Liver (tissue), 9 donors: ENCODE results near the gene SIT1. TPM values are rescaled to one million over a fixed set of nuclear protein-coding genes. Genes with fewer than 3 reads are reported as not detected.

ENCODE experiments used
- DNase-seq: peaks from one replicate; pipeline ENCODE4 v3.0.0-alpha.2; 2017; ENCODE audit warnings: low spot score
- H3K27ac ChIP-seq, 2 donors: one replicate each; pipeline ENCODE4 v1.7.0; 2013; ENCODE audit warnings: inconsistent platforms in 2 of 2, low read length in 2 of 2, control low read depth in 1 of 2, low read depth in 1 of 2, mild to moderate bottlenecking in 1 of 2
- H3K27me3 ChIP-seq, 4 donors: one replicate each; pipeline versions ENCODE4 v1.6.1 to v1.7.0; 2013; ENCODE audit warnings: low read length in 3 of 4, inconsistent platforms in 1 of 4, mild to moderate bottlenecking in 1 of 4, moderate library complexity in 1 of 4; ENCODE audit not compliant: control insufficient read depth in 4 of 4, insufficient read depth in 4 of 4
- H3K36me3 ChIP-seq, 4 donors: one replicate each; pipeline versions ENCODE4 v1.6.1 to v1.7.0; 2013; ENCODE audit warnings: low read length in 3 of 4, mild to moderate bottlenecking in 3 of 4, low read depth in 1 of 4, moderate library complexity in 1 of 4; ENCODE audit not compliant: control insufficient read depth in 4 of 4, insufficient read depth in 3 of 4
- H3K4me1 ChIP-seq, 4 donors: one replicate each; pipeline versions ENCODE4 v1.6.1 to v1.7.0; 2013; ENCODE audit warnings: low read length in 3 of 4, mild to moderate bottlenecking in 3 of 4, moderate library complexity in 1 of 4; ENCODE audit not compliant: control insufficient read depth in 4 of 4, insufficient read depth in 4 of 4
- H3K4me3 ChIP-seq, 3 donors: one replicate each; pipeline versions ENCODE4 v1.6.1 to v1.7.0; 2013; ENCODE audit warnings: low read length in 3 of 3, control low read depth in 1 of 3, low read depth in 1 of 3, mild to moderate bottlenecking in 1 of 3
- H3K9ac ChIP-seq, 2 donors: one replicate each; pipeline ENCODE4 v1.7.0; 2013; ENCODE audit warnings: low read length in 2 of 2, mild to moderate bottlenecking in 2 of 2, moderate library complexity in 2 of 2, control low read depth in 1 of 2, low read depth in 1 of 2
- H3K9me3 ChIP-seq, 4 donors: one replicate each; pipeline versions ENCODE4 v1.6.1 to v1.7.0; 2013; ENCODE audit warnings: low read length in 3 of 4; ENCODE audit not compliant: control insufficient read depth in 4 of 4
- ATF3 ChIP-seq: IDR thresholded peaks from 2 replicates; pipeline ENCODE4 v1.6.1; 2016; ENCODE audit warnings: antibody characterized with exemption
- CTCF ChIP-seq: fragments of 150-350 bp; IDR thresholded peaks from 2 replicates; pipeline ENCODE4 v1.5.1; 2017; ENCODE audit warnings: improper control_type of control experiment, low read depth, low read length; ENCODE audit not compliant: missing input control
- EGR1 ChIP-seq, 2 donors: IDR thresholded peaks; 2 replicates each; pipeline ENCODE4 v1.6.1; 2016 to 2018; ENCODE audit warnings: antibody characterized with exemption in 2 of 2, low read depth in 2 of 2
- FOXA1 ChIP-seq: IDR thresholded peaks from 2 replicates; pipeline ENCODE4 v1.6.1; 2016; ENCODE audit warnings: antibody characterized with exemption
- FOXA2 ChIP-seq: IDR thresholded peaks from 2 replicates; pipeline ENCODE4 v1.6.1; 2016; ENCODE audit warnings: antibody characterized with exemption
- GABPA ChIP-seq, 2 donors: IDR thresholded peaks in 1 of 2; conservative IDR thresholded peaks in 1 of 2; 2 replicates each; pipeline ENCODE4 v1.6.1; 2016; ENCODE audit warnings: antibody characterized with exemption in 2 of 2, mild to moderate bottlenecking in 1 of 2, moderate library complexity in 1 of 2
- HNF4A ChIP-seq, 2 donors: conservative IDR thresholded peaks; 2 replicates each; pipeline ENCODE4 v1.6.1; 2016; ENCODE audit warnings: antibody characterized with exemption in 2 of 2, mild to moderate bottlenecking in 2 of 2
- HNF4G ChIP-seq: IDR thresholded peaks from 2 replicates; pipeline ENCODE4 v1.6.1; 2016; ENCODE audit warnings: antibody characterized with exemption
- JUND ChIP-seq, 2 donors: IDR thresholded peaks; 2 replicates each; pipeline ENCODE4 v1.6.1; 2016; ENCODE audit warnings: antibody characterized with exemption in 2 of 2
- MAX ChIP-seq: IDR thresholded peaks from 2 replicates; pipeline ENCODE4 v1.6.1; 2016; ENCODE audit warnings: antibody characterized with exemption
- NR2F2 ChIP-seq: IDR thresholded peaks from 2 replicates; pipeline ENCODE4 v1.6.1; 2016; ENCODE audit warnings: antibody characterized with exemption
- RAD21 ChIP-seq, 2 donors: IDR thresholded peaks; 2 replicates each; pipeline ENCODE4 v1.6.1; 2016; ENCODE audit warnings: antibody characterized with exemption in 2 of 2, mild to moderate bottlenecking in 2 of 2
- REST ChIP-seq: IDR thresholded peaks from 2 replicates; pipeline ENCODE4 v1.6.1; 2016; ENCODE audit warnings: antibody characterized with exemption, mild to moderate bottlenecking
- RXRA ChIP-seq, 2 donors: IDR thresholded peaks; 2 replicates each; pipeline ENCODE4 v1.6.1; 2017 to 2018; ENCODE audit warnings: antibody characterized with exemption in 2 of 2, mild to moderate bottlenecking in 1 of 2
- SP1 ChIP-seq: IDR thresholded peaks from 2 replicates; pipeline ENCODE4 v1.6.1; 2018; ENCODE audit warnings: antibody characterized with exemption, mild to moderate bottlenecking
- TAF1 ChIP-seq: conservative IDR thresholded peaks from 2 replicates; pipeline ENCODE4 v1.6.1; 2016; ENCODE audit warnings: antibody characterized with exemption, mild to moderate bottlenecking
- YY1 ChIP-seq: IDR thresholded peaks from 2 replicates; pipeline ENCODE4 v1.6.1; 2016; ENCODE audit warnings: antibody characterized with exemption, mild to moderate bottlenecking
- ZBTB33 ChIP-seq: IDR thresholded peaks from 2 replicates; pipeline ENCODE4 v1.6.1; 2016; ENCODE audit warnings: antibody characterized with exemption
- WGBS: extraction: QIAGEN DNeasy Blood & Tissue Kit; methylation state at CpG from one replicate; pipeline ENCODE4 v1.1.7; 2013; 5-methylcytosine and 5-hydroxymethylcytosine counted together
- polyA plus RNA-seq, 2 donors: library from polyadenylated mRNA; stranded (reverse) in 1 of 2; unstranded in 1 of 2; fragments of 200-250 nt in 1 of 2; fragments of >200 nt in 1 of 2; fragmentation: Nextera tagmentation in 1 of 2; extraction: Ambion mirVana in 1 of 2; gene quantifications; one replicate each; pipeline versions ENCODE4 v1.2.1 to v1.2.3, GENCODE V29; 2013 to 2015
- total RNA-seq, 2 donors: library from RNA; depleted of rRNA; stranded (reverse); fragments of >200 nt; gene quantifications; one replicate each; pipeline ENCODE4 v1.2.3, GENCODE V29; 2014
- donor health status: healthy.
- donor health status: healthy.
- donor health status: healthy.
- donor health status: healthy.
- donor health status: healthy.

Gene SIT1
- total and polyA plus RNA-seq, 4 donors, result 0.17 to 1.1 (median 0.34) TPM

- TF ChIP-seq GABPA (IDR thresholded peaks at IDR 0.05 in 1 of 2, conservative IDR thresholded peaks at IDR 0.05 in 1 of 2) (no peak), RXRA (IDR thresholded peaks at IDR 0.05) (no peak), JUND (IDR thresholded peaks at IDR 0.05) (no peak), MAX (no peak), ATF3 (no peak), REST (no peak), FOXA1 (no peak), EGR1 (IDR thresholded peaks at IDR 0.05; ENCODE audit: low read depth in 2 of 2) (no peak), TAF1 (no peak), YY1 (no peak), ZBTB33 (no peak), CTCF (no peak), HNF4G (no peak), RAD21 (IDR thresholded peaks at IDR 0.05) (no peak), FOXA2 (no peak), SP1 (no peak), HNF4A (conservative IDR thresholded peaks at IDR 0.05) (no peak), NR2F2 (no peak)
- no peak for DNase-seq
- Histone ChIP-seq H3K4me3 (no peak overlapping the region), H3K9ac (no peak overlapping the region), H3K27ac (no peak overlapping the region), H3K9me3 (no peaks in the 10 kb centered on the region), H3K36me3 (peaks cover 0 to 2% (median 0%) of the 10 kb centered on the region in 4 donors), H3K4me1 (peaks cover 0 to 10% (median 5%) of the 10 kb centered on the region in 4 donors), H3K27me3 (no peaks in the 10 kb centered on the region)
- 94% methylated on average over 2 of the region's 2 CpGs for WGBS
These were observed 37.3 kb upstream of the SIT1 start for GRCh38 chr9:35687972-35688557.
